ENCODE measurements around the gene GSX2.
"Not testable (repeated sequence)": the region's sequence is repeated elsewhere in the genome, so short reads cannot be mapped to it uniquely, and the experiment has no call there.

The GSX2 gene

GRCh38 chr4:54099748-54100574 is at the start of gene GSX2:
TSS of gene GSX2 (plus strand) at chr4:54100163. CDS start at chr4:54100345, 182 bp downstream.
- Histone ChIP-seq H3K27me3 (ENCODE audit: insufficient read depth, insufficient read length) (peaks cover 100% of the 10 kb centered on the region), H3K4me3 (ENCODE audit: insufficient read length, low read depth) (peak within 1 kb of the TSS; percentile 37)
- no peak for TF ChIP-seq YY1 (IDR thresholded peaks at IDR 0.05; ENCODE audit: insufficient read depth, insufficient read length)
- TF ChIP-seq SUZ12 (IDR thresholded peaks at IDR 0.05; ENCODE audit: extremely low read depth, insufficient read depth, insufficient read length): peak; percentile 61

GRCh38 chr4:54050214-54050904 is 49.6 kb upstream of the GSX2 start:
- no peak for TF ChIP-seq ZNF274 (IDR thresholded peaks at IDR 0.05; ENCODE audit: low read depth, low read length)
- TF ChIP-seq YY1 (IDR thresholded peaks at IDR 0.05; ENCODE audit: insufficient read depth, insufficient read length): no peak
- no peak for TF ChIP-seq SUZ12 (IDR thresholded peaks at IDR 0.05; ENCODE audit: extremely low read depth, insufficient read depth, insufficient read length)
- DNase-seq (ENCODE audit: low read depth, low spot score): no peak
- Histone ChIP-seq H3K9ac (ENCODE audit: insufficient read length, low read depth) (no peak overlapping the region), H3K4me1 (ENCODE audit: insufficient read depth, insufficient read length) (no peaks in the 10 kb centered on the region), H3K4me3 (ENCODE audit: insufficient read length, low read depth) (no peak overlapping the region), H3K9me3 (ENCODE audit: insufficient read depth, low read length) (no peaks in the 10 kb centered on the region), H3K36me3 (ENCODE audit: insufficient read depth, insufficient read length, low read length) (no peaks in the 10 kb centered on the region), H3K27me3 (ENCODE audit: insufficient read depth, insufficient read length) (no peaks in the 10 kb centered on the region)

More at GRCh38 chr4:54099748-54100574, at the start of gene GSX2:
- H3K4me1 ChIP-seq (ENCODE audit: insufficient read depth, insufficient read length): peaks cover 2% of the 10 kb centered on the region
- no peak for DNase-seq (ENCODE audit: low read depth, low spot score)
- H3K36me3 ChIP-seq (ENCODE audit: insufficient read depth, insufficient read length, low read length): no peaks in the 10 kb centered on the region
- H3K9me3 ChIP-seq (ENCODE audit: insufficient read depth, low read length): no peaks in the 10 kb centered on the region
- H3K9ac ChIP-seq (ENCODE audit: insufficient read length, low read depth): peak within 1 kb of the TSS; percentile 50

- H3K27me3 ChIP-seq (ENCODE audit: insufficient read depth, insufficient read length); H3K36me3 ChIP-seq (ENCODE audit: insufficient read depth, insufficient read length, low read length): not testable (repeated sequence)
Measured at GRCh38 chr4:54053322-54053721, 46.6 kb upstream of the GSX2 start.

GRCh38 chr4:54054501-54054900 is 45.5 kb upstream of the GSX2 start:
- H3K9ac ChIP-seq (ENCODE audit: insufficient read length, low read depth): no peak overlapping the region
- no peaks in the 10 kb centered on the region for H3K36me3 ChIP-seq (ENCODE audit: insufficient read depth, insufficient read length, low read length)
- no peak for DNase-seq (ENCODE audit: low read depth, low spot score)
- no peaks in the 10 kb centered on the region for H3K27me3 ChIP-seq (ENCODE audit: insufficient read depth, insufficient read length)
- no peak overlapping the region for H3K4me3 ChIP-seq (ENCODE audit: insufficient read length, low read depth)
- no peaks in the 10 kb centered on the region for H3K9me3 ChIP-seq (ENCODE audit: insufficient read depth, low read length)
- no peaks in the 10 kb centered on the region for H3K4me1 ChIP-seq (ENCODE audit: insufficient read depth, insufficient read length)
- TF ChIP-seq SUZ12 (IDR thresholded peaks at IDR 0.05; ENCODE audit: extremely low read depth, insufficient read depth, insufficient read length): no peak
- no peak for TF ChIP-seq ZNF274 (IDR thresholded peaks at IDR 0.05; ENCODE audit: low read depth, low read length)
- TF ChIP-seq YY1 (IDR thresholded peaks at IDR 0.05; ENCODE audit: insufficient read depth, insufficient read length): no peak

More at GRCh38 chr4:54053322-54053721, 46.6 kb upstream of the GSX2 start:
- H3K4me3 ChIP-seq (ENCODE audit: insufficient read length, low read depth); H3K9ac ChIP-seq (ENCODE audit: insufficient read length, low read depth); H3K4me1 ChIP-seq (ENCODE audit: insufficient read depth, insufficient read length); DNase-seq (ENCODE audit: low read depth, low spot score); H3K9me3 ChIP-seq (ENCODE audit: insufficient read depth, low read length): not testable (repeated sequence)

DNA sequence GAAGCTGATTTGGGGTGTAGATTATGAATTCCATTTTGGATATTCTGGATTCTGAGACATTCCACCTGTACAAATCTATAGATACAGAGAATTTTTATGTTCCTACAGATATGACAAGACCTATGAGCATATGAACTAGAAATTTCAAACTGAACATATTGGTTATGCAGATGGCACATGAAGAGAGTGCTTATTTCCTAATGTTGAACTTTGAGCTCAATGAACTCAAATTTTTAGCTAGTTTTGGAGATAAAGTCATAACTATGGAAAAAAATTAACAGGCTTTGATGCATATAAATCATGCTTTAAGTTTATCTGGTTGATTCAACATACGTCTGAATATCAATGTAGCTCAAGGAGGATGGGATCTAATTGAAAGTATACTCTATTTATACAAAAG is 44.5 kb upstream of the GSX2 start:
- no peak overlapping the region for H3K9ac ChIP-seq (ENCODE audit: insufficient read length, low read depth)
- H3K36me3 ChIP-seq (ENCODE audit: insufficient read depth, insufficient read length, low read length): no peaks in the 10 kb centered on the region
- no peak for DNase-seq (ENCODE audit: low read depth, low spot score)
- no peak overlapping the region for H3K4me3 ChIP-seq (ENCODE audit: insufficient read length, low read depth)
- H3K4me1 ChIP-seq (ENCODE audit: insufficient read depth, insufficient read length): no peaks in the 10 kb centered on the region
- H3K27me3 ChIP-seq (ENCODE audit: insufficient read depth, insufficient read length): no peaks in the 10 kb centered on the region
- H3K9me3 ChIP-seq (ENCODE audit: insufficient read depth, low read length): no peaks in the 10 kb centered on the region
- no peak for TF ChIP-seq YY1 (IDR thresholded peaks at IDR 0.05; ENCODE audit: insufficient read depth, insufficient read length)
- TF ChIP-seq SUZ12 (IDR thresholded peaks at IDR 0.05; ENCODE audit: extremely low read depth, insufficient read depth, insufficient read length): no peak
- no peak for TF ChIP-seq ZNF274 (IDR thresholded peaks at IDR 0.05; ENCODE audit: low read depth, low read length)

DNA sequence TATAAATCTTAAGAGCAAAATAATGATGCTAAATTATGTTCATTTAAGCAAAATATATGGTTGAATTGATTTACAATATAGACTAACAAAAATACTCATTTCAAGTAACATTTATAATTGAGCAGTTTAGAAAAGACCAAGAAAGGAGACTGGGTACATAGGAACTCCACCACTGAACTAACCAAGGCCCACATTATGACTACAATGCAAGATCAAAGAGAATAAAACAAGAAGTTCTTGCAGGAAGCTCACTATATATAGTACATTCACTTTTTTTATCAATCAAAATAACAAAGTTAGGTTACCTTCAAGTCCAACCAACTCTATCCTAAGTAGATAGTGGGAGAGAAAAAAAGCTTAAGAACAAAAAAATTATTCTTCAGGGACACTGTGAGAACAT is 43.6 kb upstream of the GSX2 start:
- Histone ChIP-seq H3K4me1 (ENCODE audit: insufficient read depth, insufficient read length) (no peaks in the 10 kb centered on the region), H3K9me3 (ENCODE audit: insufficient read depth, low read length) (no peaks in the 10 kb centered on the region), H3K4me3 (ENCODE audit: insufficient read length, low read depth) (no peak overlapping the region), H3K27me3 (ENCODE audit: insufficient read depth, insufficient read length) (no peaks in the 10 kb centered on the region), H3K9ac (ENCODE audit: insufficient read length, low read depth) (no peak overlapping the region), H3K36me3 (ENCODE audit: insufficient read depth, insufficient read length, low read length) (no peaks in the 10 kb centered on the region)
- no peak for DNase-seq (ENCODE audit: low read depth, low spot score)
- no peak for TF ChIP-seq ZNF274 (IDR thresholded peaks at IDR 0.05; ENCODE audit: low read depth, low read length)
- no peak for TF ChIP-seq YY1 (IDR thresholded peaks at IDR 0.05; ENCODE audit: insufficient read depth, insufficient read length)
- no peak for TF ChIP-seq SUZ12 (IDR thresholded peaks at IDR 0.05; ENCODE audit: extremely low read depth, insufficient read depth, insufficient read length)

GRCh38 chr4:54058171-54058570 is 41.8 kb upstream of the GSX2 start:
- Histone ChIP-seq H3K36me3 (ENCODE audit: insufficient read depth, insufficient read length, low read length) (no peaks in the 10 kb centered on the region), H3K9ac (ENCODE audit: insufficient read length, low read depth) (no peak overlapping the region), H3K9me3 (ENCODE audit: insufficient read depth, low read length) (no peaks in the 10 kb centered on the region), H3K4me1 (ENCODE audit: insufficient read depth, insufficient read length) (no peaks in the 10 kb centered on the region), H3K4me3 (ENCODE audit: insufficient read length, low read depth) (no peak overlapping the region), H3K27me3 (ENCODE audit: insufficient read depth, insufficient read length) (no peaks in the 10 kb centered on the region)
- DNase-seq (ENCODE audit: low read depth, low spot score): no peak
- TF ChIP-seq SUZ12 (IDR thresholded peaks at IDR 0.05; ENCODE audit: extremely low read depth, insufficient read depth, insufficient read length) (no peak), ZNF274 (IDR thresholded peaks at IDR 0.05; ENCODE audit: low read depth, low read length) (no peak), YY1 (IDR thresholded peaks at IDR 0.05; ENCODE audit: insufficient read depth, insufficient read length) (no peak)
